Stomach smooth muscle (tissue), 2 donors: Measurements from ENCODE around the gene ZC3H7A.

Experiments used
- H3K27ac ChIP-seq: one replicate; pipeline ENCODE4 v1.7.0; 2013; ENCODE audit warnings: mild to moderate bottlenecking, low read length, inconsistent platforms
- H3K27me3 ChIP-seq, 2 donors: one replicate each; pipeline ENCODE4 v1.7.0; 2013; ENCODE audit warnings: low read length in 2 of 2; ENCODE audit not compliant: insufficient read depth in 2 of 2, control insufficient read depth in 1 of 2
- H3K36me3 ChIP-seq, 2 donors: one replicate each; pipeline ENCODE4 v1.7.0; 2013; ENCODE audit warnings: low read length in 2 of 2; ENCODE audit not compliant: control insufficient read depth in 2 of 2, insufficient read depth in 2 of 2
- H3K4me1 ChIP-seq: one replicate; pipeline ENCODE4 v1.7.0; 2013; ENCODE audit warnings: low read length; ENCODE audit not compliant: control insufficient read depth, insufficient read depth
- H3K4me3 ChIP-seq, 2 donors: one replicate each; pipeline ENCODE4 v1.7.0; 2013; ENCODE audit warnings: low read length in 2 of 2
- H3K9ac ChIP-seq, 2 donors: one replicate each; pipeline ENCODE4 v1.7.0; 2013; ENCODE audit warnings: low read length in 2 of 2, mild to moderate bottlenecking in 1 of 2
- H3K9me3 ChIP-seq, 2 donors: one replicate each; pipeline ENCODE4 v1.7.0; 2013; ENCODE audit warnings: low read length in 2 of 2; ENCODE audit not compliant: control insufficient read depth in 2 of 2
- donor health status: healthy.
- donor health status: Pancreatic carcinoma.

Gene ZC3H7A

GRCh38 chr16:11747949-11748403, 49.1 kb downstream of the ZC3H7A start:
- no peaks in the 10 kb centered on the region for H3K27me3 ChIP-seq
- no peak overlapping the region for H3K9ac ChIP-seq
- peaks cover 23 to 26% of the 10 kb centered on the region in 2 donors for H3K36me3 ChIP-seq
- no peak overlapping the region for H3K4me3 ChIP-seq
- no peak overlapping the region for H3K27ac ChIP-seq
- H3K4me1 ChIP-seq, result no peaks in the 10 kb centered on the region
- H3K9me3 ChIP-seq, result no peaks in the 10 kb centered on the region

DNA sequence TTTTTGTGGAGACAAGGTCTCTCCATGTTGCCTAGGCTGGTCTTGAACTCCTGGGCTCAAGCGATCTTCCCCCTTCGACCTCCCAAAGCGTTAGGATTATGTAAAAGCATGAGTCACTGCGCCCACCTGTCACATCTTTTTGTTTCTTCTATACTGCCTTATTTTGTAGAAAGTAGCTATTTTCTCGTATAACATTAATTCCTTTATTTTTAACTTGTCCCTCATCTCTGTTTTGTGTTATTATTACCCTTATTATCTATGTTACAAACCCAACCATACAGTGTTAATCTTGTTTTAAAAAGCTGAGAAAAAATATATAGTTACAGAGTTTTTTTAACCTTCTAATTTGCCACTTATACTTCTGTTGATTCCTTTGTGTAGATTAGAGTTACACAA, 53.0 kb downstream of the ZC3H7A start:
- Histone ChIP-seq H3K36me3 (peaks cover 0 to 4% of the 10 kb centered on the region in 2 donors), H3K27me3 (no peaks in the 10 kb centered on the region), H3K4me1 (peaks cover 11% of the 10 kb centered on the region), H3K4me3 (no peak overlapping the region), H3K27ac (peak overlapping the region; percentile 86), H3K9me3 (no peaks in the 10 kb centered on the region), H3K9ac (no peak overlapping the region)

DNA sequence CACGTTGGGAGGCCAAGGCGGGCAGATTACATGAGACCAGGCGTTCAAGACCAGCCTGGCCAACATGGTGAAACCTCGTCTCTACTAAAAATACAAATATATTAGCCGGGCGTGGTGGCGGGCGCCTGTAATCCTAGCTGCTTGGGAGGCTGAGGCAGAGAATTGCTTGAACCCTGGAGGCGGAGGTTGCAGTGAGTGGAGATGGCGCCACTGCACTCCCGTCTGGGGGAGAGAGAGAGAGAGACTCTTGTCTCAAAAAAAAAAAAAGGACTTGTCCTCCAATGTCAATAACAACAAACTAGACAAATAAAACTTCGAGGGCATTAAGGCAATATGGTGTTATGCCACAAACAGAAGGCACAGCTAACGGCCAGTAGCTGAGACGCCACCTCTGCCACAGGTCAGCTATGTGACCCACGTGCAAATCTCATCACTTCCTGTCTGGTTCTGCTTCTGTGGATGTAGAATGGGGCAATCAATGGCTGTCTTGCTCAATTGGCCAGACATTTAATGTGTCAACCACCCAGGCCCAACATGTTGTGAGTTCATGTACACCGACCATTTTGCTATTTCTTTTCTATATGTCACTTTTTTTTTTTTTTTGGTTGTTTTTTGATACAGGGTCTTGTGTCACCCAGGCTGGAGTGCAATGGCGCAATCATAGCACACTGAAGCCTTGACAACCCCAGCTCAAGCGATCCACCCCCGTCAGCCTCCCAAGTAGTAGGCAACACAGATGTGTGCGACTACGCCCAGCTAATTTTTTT, 53.6 kb downstream of the ZC3H7A start:
- Histone ChIP-seq H3K4me1 (peaks cover 11% of the 10 kb centered on the region), H3K9ac (peak overlapping the region; percentile 83 to 87), H3K36me3 (peaks cover 0 to 2% of the 10 kb centered on the region in 2 donors), H3K9me3 (no peaks in the 10 kb centered on the region), H3K27me3 (no peaks in the 10 kb centered on the region), H3K4me3 (peak overlapping the region; percentile 57 to 84), H3K27ac (peak overlapping the region; percentile 86)

GRCh38 chr16:11742536-11743307, 54.3 kb downstream of the ZC3H7A start, which contains the start of gene TXNDC11:
TSS of gene TXNDC11 (minus strand) at chr16:11742857. CDS start at chr16:11742730, 127 bp downstream.
- Histone ChIP-seq H3K9ac (peak within 1 kb of the TSS; percentile 89 to 92), H3K27ac (peak within 1 kb of the TSS; percentile 86), H3K9me3 (no peaks in the 10 kb centered on the region), H3K36me3 (no peaks in the 10 kb centered on the region), H3K4me1 (peaks cover 11% of the 10 kb centered on the region), H3K4me3 (peak within 1 kb of the TSS; percentile 75 to 84), H3K27me3 (no peaks in the 10 kb centered on the region)

GRCh38 chr16:11742093-11742535, 54.9 kb downstream of the ZC3H7A start:
- Histone ChIP-seq H3K36me3 (no peaks in the 10 kb centered on the region), H3K27me3 (no peaks in the 10 kb centered on the region), H3K4me3 (peak overlapping the region; percentile 75 to 84), H3K27ac (peak overlapping the region; percentile 86), H3K9ac (peak overlapping the region; percentile 89 to 92), H3K9me3 (no peaks in the 10 kb centered on the region), H3K4me1 (peaks cover 11% of the 10 kb centered on the region)

DNA sequence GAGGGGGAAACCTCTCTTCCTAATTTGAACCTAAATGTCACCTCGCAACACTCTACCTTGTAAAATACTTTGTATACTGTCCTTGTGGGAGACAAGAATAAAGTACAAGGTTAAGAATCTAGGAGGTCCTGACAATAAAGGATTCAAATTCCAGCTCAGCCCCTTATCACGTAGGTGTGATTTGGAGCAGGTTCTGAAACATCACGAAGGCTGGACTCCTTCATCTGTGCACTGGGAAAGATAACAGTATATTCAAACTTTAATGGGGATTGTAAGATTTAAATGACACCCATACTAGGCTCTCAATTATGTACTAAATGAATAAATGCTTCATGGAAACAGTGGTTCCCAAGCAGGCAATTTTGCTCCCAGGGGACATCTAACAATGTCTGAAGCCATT, 56.5 kb downstream of the ZC3H7A start:
- H3K36me3 ChIP-seq, result peaks cover 5 to 14% of the 10 kb centered on the region in 2 donors
- H3K9ac ChIP-seq, result peak overlapping the region in 1 of 2 donors; percentile 1
- H3K27me3 ChIP-seq, result no peaks in the 10 kb centered on the region
- H3K4me1 ChIP-seq, result peaks cover 11% of the 10 kb centered on the region
- no peaks in the 10 kb centered on the region for H3K9me3 ChIP-seq
- peak overlapping the region in 1 of 2 donors; percentile 84 for H3K4me3 ChIP-seq
- no peak overlapping the region for H3K27ac ChIP-seq

GRCh38 chr16:11738742-11739544, 58.1 kb downstream of the ZC3H7A start:
- H3K4me3 ChIP-seq, result no peak overlapping the region
- H3K36me3 ChIP-seq, result peaks cover 5 to 14% of the 10 kb centered on the region in 2 donors
- H3K9me3 ChIP-seq, result no peaks in the 10 kb centered on the region
- no peak overlapping the region for H3K9ac ChIP-seq
- no peaks in the 10 kb centered on the region for H3K27me3 ChIP-seq
- peaks cover 20% of the 10 kb centered on the region for H3K4me1 ChIP-seq
- H3K27ac ChIP-seq, result no peak overlapping the region

GRCh38 chr16:11737713-11738112, 59.3 kb downstream of the ZC3H7A start:
- H3K9ac ChIP-seq, result no peak overlapping the region
- no peak overlapping the region for H3K4me3 ChIP-seq
- H3K4me1 ChIP-seq, result peaks cover 24% of the 10 kb centered on the region
- H3K27me3 ChIP-seq, result no peaks in the 10 kb centered on the region
- no peak overlapping the region for H3K27ac ChIP-seq
- no peaks in the 10 kb centered on the region for H3K9me3 ChIP-seq
- H3K36me3 ChIP-seq, result peaks cover 6 to 17% of the 10 kb centered on the region in 2 donors

DNA sequence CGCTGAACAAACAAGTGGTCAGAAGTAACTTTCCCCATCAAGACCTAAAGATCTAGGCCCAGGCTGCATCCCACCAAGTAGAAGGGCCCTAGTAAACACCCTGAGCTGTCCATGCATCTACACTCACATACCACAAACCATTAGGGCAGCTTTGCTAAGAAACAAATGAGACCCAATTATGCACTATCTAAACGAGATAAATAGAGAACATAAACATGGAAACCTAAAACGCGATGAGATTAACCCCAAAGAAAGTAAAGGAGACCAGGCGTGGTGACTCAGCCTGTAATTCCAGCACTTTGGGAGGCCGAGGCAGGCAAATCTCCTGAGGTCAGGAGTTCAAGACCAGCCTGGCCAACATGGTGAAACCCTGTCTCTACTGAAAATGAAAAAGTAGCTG, 60.2 kb downstream of the ZC3H7A start:
- H3K4me1 ChIP-seq, result peaks cover 24% of the 10 kb centered on the region
- H3K27me3 ChIP-seq, result no peaks in the 10 kb centered on the region
- no peak overlapping the region for H3K4me3 ChIP-seq
- H3K36me3 ChIP-seq, result peaks cover 13 to 25% of the 10 kb centered on the region in 2 donors
- H3K27ac ChIP-seq, result no peak overlapping the region
- H3K9me3 ChIP-seq, result no peaks in the 10 kb centered on the region
- H3K9ac ChIP-seq, result no peak overlapping the region

DNA sequence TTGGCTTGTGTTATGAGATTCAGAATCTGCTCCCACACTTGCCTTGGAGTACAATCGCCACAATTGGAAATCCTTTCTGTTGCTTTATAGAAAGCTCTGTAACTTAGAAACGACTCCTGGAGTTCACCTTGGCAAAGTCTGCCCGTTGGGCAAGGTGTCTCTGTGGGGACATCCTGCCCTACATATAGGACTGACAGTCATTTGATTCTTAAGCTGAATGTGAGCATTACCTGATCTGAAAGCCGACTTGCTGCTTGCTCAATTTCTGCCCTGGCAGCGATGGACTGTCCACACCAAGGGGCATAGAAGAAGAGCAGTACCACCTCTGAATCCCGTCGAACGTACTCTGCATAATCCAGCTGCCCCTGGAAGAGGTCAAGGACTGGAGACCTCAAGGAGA, 61.3 kb downstream of the ZC3H7A start:
- H3K9me3 ChIP-seq, result no peaks in the 10 kb centered on the region
- no peak overlapping the region for H3K9ac ChIP-seq
- H3K4me3 ChIP-seq, result no peak overlapping the region
- H3K36me3 ChIP-seq, result peaks cover 15 to 33% of the 10 kb centered on the region in 2 donors
- no peak overlapping the region for H3K27ac ChIP-seq
- peaks cover 16% of the 10 kb centered on the region for H3K4me1 ChIP-seq
- H3K27me3 ChIP-seq, result no peaks in the 10 kb centered on the region
